WTC11 (cell line): ENCODE data around the gene PRKCZ.

Source experiments
- MLX ChIP-seq: sonication (generic); formaldehyde crosslinking; IDR thresholded peaks from 2 replicates; pipeline ENCODE4 v1.8.1; 2023; ENCODE audit warnings: mild to moderate bottlenecking, missing genetic modification reagents, moderate library complexity
- RELA ChIP-seq: sonication (generic); formaldehyde crosslinking; IDR thresholded peaks from 2 replicates; pipeline ENCODE4 v1.8.1; 2022; ENCODE audit warnings: missing genetic modification reagents, mild to moderate bottlenecking, borderline replicate concordance
- SP1 ChIP-seq: sonication (generic); formaldehyde crosslinking; conservative IDR thresholded peaks from 2 replicates; pipeline ENCODE4 v1.8.1; 2022; ENCODE audit warnings: missing genetic modification reagents
- ZNF138 ChIP-seq: sonication (generic); formaldehyde crosslinking; conservative IDR thresholded peaks from 2 replicates; pipeline ENCODE4 v1.8.1; 2022; ENCODE audit warnings: mild to moderate bottlenecking, moderate library complexity, missing genetic modification reagents
- TF ChIP-seq, protein P1 (sequence below): sonication (generic); formaldehyde crosslinking; IDR thresholded peaks from 2 replicates; pipeline ENCODE4 v1.8.1; 2023; ENCODE audit warnings: mild to moderate bottlenecking, missing genetic modification reagents
- TF ChIP-seq, protein P2 (sequence below): fragments of 200-600 bp; IDR thresholded peaks from 2 replicates; pipeline ENCODE4 v1.8.0; 2022; ENCODE audit warnings: antibody characterized with exemption
- TF ChIP-seq, protein P3 (sequence below): sonication (generic); formaldehyde crosslinking; IDR thresholded peaks from 2 replicates; pipeline ENCODE4 v1.8.1; 2023; ENCODE audit warnings: mild to moderate bottlenecking, missing genetic modification reagents, borderline replicate concordance

- TF ChIP-seq SP1 (CRISPR knock-in tag): no peak
- TF ChIP-seq, protein P1, sequence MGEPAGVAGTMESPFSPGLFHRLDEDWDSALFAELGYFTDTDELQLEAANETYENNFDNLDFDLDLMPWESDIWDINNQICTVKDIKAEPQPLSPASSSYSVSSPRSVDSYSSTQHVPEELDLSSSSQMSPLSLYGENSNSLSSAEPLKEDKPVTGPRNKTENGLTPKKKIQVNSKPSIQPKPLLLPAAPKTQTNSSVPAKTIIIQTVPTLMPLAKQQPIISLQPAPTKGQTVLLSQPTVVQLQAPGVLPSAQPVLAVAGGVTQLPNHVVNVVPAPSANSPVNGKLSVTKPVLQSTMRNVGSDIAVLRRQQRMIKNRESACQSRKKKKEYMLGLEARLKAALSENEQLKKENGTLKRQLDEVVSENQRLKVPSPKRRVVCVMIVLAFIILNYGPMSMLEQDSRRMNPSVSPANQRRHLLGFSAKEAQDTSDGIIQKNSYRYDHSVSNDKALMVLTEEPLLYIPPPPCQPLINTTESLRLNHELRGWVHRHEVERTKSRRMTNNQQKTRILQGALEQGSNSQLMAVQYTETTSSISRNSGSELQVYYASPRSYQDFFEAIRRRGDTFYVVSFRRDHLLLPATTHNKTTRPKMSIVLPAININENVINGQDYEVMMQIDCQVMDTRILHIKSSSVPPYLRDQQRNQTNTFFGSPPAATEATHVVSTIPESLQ (CRISPR knock-in tag): no peak
- TF ChIP-seq, protein P2, sequence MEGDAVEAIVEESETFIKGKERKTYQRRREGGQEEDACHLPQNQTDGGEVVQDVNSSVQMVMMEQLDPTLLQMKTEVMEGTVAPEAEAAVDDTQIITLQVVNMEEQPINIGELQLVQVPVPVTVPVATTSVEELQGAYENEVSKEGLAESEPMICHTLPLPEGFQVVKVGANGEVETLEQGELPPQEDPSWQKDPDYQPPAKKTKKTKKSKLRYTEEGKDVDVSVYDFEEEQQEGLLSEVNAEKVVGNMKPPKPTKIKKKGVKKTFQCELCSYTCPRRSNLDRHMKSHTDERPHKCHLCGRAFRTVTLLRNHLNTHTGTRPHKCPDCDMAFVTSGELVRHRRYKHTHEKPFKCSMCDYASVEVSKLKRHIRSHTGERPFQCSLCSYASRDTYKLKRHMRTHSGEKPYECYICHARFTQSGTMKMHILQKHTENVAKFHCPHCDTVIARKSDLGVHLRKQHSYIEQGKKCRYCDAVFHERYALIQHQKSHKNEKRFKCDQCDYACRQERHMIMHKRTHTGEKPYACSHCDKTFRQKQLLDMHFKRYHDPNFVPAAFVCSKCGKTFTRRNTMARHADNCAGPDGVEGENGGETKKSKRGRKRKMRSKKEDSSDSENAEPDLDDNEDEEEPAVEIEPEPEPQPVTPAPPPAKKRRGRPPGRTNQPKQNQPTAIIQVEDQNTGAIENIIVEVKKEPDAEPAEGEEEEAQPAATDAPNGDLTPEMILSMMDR: no peak
- no peak for TF ChIP-seq ZNF138
- TF ChIP-seq, protein P3, sequence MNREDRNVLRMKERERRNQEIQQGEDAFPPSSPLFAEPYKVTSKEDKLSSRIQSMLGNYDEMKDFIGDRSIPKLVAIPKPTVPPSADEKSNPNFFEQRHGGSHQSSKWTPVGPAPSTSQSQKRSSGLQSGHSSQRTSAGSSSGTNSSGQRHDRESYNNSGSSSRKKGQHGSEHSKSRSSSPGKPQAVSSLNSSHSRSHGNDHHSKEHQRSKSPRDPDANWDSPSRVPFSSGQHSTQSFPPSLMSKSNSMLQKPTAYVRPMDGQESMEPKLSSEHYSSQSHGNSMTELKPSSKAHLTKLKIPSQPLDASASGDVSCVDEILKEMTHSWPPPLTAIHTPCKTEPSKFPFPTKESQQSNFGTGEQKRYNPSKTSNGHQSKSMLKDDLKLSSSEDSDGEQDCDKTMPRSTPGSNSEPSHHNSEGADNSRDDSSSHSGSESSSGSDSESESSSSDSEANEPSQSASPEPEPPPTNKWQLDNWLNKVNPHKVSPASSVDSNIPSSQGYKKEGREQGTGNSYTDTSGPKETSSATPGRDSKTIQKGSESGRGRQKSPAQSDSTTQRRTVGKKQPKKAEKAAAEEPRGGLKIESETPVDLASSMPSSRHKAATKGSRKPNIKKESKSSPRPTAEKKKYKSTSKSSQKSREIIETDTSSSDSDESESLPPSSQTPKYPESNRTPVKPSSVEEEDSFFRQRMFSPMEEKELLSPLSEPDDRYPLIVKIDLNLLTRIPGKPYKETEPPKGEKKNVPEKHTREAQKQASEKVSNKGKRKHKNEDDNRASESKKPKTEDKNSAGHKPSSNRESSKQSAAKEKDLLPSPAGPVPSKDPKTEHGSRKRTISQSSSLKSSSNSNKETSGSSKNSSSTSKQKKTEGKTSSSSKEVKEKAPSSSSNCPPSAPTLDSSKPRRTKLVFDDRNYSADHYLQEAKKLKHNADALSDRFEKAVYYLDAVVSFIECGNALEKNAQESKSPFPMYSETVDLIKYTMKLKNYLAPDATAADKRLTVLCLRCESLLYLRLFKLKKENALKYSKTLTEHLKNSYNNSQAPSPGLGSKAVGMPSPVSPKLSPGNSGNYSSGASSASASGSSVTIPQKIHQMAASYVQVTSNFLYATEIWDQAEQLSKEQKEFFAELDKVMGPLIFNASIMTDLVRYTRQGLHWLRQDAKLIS (CRISPR knock-in tag): no peak
- no peak for TF ChIP-seq MLX
- TF ChIP-seq RELA (CRISPR knock-in tag): no peak
These were observed 57.5 kb downstream of the PRKCZ start for GRCh38 chr1:2107586-2108212.
